ENCODE results near the gene CCN5.
"Not testable (repeated sequence)": the region's sequence is repeated elsewhere in the genome, so short reads cannot be mapped to it uniquely, and the experiment has no call there.

Gene CCN5

GRCh38 chr20:44714701-44715498 is at the start of gene CCN5:
Gene CCN5 (plus strand): TSS chr20:44715369. CDS start chr20:44715391, 22 bp downstream.
- DNase-seq, result no peak

DNA sequence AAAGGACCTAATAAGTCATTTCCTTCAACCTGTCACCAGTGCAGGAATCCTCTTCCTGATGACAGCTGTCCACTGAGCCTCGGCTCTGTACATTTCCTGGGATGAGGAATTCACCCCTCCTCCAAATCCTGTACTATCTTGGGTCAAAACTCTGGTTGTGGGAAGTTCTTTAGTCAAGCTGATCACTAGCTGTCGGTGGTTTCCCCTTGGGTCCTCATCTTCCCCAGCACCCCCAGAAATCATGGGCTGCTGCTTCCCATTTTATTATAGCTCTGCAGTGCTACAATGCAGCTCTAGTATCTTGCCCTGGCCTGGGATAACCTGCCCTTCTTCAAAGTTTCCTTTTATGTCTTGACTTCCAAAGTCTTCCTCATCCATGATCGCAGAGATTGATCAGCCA is 49.1 kb upstream of the CCN5 start:
- DNase-seq, result no peak

DNA sequence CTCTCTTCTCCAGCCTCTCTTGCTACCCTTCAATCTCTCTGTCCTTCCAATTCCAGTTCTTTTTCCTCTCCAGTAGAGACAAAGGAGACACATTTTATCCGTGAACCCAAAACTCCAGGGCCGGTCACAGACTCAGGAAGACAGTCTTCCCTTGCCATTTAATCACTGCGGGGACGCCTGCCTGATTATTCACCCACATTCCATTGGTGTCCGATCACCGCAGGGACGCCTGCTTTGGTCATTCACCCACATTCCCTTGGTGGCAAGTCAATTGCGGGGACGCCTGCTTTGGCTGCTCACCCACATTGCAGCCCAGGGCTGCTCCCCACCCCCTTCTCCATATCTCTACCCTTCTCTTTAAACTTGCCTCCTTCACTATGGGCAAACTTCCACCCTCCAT is 44.3 kb upstream of the CCN5 start:
- DNase-seq, result not testable (repeated sequence)

DNA sequence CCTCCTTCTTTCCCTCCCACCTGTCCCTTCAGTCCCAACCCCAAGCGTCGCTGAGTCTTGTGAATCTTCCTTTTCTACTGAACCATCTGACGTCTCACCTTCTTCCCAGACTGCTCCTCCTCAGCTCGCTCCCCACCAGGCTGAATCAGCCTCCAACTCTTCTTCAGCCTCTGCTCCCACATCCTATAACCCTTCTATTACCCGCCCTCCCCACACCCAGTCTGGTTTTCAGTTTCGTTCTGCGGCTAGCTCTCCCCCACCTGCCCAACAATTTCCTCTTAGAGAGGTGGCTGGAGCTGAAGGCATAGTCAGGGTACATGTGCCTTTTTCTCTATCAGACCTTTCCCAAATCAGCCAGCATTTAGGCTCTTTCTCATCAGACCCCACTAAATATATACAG is 43.6 kb upstream of the CCN5 start:
- not testable (repeated sequence) for DNase-seq

DNA sequence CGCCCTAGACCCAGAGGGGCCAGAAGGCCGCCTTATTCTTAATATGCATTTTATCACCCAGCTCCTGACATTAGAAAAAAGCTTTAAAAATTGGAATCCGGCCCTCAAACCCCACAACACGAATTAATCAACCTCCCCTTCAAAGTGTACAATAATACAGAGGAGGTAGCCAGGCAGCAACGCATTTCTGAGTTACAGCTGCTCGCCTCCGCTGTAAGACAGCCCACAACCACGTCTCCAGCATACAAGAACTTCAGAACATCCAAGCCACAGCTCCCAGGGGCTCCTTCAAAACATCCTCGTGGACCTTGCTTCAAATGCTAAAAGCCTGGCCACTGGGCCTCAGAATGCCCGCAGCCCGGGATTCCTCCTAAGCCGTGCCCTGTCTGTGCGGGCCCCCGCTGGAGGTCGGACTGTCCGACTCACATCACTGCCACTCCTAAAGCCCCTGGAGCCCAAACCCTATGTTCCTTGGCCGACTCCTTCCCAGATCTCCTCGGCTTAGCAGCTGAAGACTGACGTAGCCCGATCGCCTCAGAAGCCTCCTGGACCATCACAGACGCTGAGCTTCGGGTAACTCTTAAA is 42.8 kb upstream of the CCN5 start:
- not testable (repeated sequence) for DNase-seq

- DNase-seq, result peak; percentile 19
Observed at GRCh38 chr20:44678242-44678641, 36.9 kb upstream of the CCN5 start.

DNA sequence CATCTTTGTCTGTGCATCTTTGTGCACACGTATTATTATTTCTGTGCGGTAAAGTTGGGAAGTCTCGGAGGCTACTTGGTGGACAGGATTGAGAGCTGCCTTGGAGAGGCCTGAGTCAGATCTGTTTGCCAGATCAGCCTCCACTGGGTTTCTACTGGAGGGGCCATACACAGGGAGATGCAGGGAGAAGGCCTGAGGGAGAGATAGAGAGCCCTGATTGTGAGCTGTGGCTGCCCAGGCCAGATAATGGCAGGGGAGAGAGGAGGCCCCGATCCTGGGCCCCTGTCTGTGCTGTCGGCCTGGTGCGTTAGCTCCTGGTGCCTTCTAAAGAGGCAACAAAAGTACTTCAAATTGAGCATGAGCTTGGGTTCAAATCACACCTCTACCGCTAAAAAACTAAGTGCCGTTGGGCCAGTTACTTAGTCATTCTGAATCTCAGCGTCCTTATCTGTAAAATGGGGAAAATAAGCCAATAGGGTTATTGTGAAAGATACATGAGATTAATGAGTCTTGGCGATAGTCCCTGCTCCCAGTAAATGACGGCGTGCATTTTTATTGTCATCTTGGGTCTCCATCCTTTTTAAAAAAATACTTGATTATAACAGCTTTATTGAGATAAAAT is 36.1 kb upstream of the CCN5 start:
- DNase-seq, result no peak

DNA sequence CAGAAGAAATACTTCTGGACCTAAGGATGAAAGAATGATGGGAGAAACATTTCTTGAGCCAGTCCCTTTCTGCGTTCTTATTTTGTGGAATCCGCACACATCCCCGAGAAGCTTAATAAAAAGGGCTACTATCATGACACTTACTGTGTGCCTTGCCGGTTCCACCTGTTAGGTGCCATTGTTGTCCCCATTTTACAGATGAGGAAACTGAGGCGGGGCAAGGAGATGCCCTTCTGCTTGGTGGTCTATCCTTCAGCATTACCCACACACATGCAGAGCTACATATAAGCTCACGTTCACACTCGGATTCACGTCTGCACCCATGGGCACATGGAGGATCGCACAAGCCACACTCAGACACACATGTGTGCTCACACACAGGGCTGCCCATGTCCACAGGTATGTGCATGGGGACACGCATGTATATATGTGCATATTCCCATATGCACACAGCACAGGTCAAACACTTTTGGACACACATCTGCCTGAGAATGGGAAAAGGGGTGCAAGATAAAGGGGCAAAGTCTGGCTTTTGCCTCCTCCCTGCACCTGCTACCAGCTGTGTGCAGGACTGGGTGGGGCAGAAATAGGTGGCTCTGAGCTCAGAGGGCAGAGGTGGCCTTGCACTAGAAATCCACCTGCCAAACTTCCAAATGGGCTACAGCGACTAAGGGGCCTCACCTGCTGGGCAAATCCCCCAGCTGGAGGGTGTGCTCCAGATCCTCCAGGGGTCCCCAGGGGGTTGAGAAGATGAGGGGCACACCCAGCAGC is 33.2 kb upstream of the CCN5 start:
- no peak for DNase-seq

GRCh38 chr20:44683263-44684046 is 31.7 kb upstream of the CCN5 start:
- peak; percentile 78 for DNase-seq

GRCh38 chr20:44684047-44684967 is 30.9 kb upstream of the CCN5 start:
- no peak for DNase-seq

GRCh38 chr20:44686934-44687333 is 28.2 kb upstream of the CCN5 start:
- DNase-seq, result no peak

- DNase-seq, result no peak
Observed at GRCh38 chr20:44688053-44688625, 27.0 kb upstream of the CCN5 start.

DNA sequence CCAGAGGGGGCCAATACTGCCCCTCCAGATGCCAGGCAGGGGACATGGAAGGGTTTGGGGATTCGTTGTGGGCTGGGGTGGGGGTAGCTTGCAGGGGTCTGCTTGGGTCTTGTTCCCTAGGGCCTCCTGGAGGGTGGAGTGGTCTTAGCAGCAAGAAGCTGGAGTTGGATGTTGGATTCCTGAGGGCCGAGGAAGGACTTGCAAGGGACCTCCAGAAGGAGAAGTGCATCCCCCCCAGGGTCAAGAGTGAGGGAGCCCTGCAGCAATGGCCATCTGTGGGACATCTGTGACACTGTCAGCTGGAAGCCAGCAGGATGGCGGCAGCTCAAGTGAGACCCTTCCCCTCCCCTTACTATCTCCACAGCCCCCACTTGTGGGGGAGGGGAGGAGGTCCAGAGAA is 25.4 kb upstream of the CCN5 start:
- no peak for DNase-seq

DNA sequence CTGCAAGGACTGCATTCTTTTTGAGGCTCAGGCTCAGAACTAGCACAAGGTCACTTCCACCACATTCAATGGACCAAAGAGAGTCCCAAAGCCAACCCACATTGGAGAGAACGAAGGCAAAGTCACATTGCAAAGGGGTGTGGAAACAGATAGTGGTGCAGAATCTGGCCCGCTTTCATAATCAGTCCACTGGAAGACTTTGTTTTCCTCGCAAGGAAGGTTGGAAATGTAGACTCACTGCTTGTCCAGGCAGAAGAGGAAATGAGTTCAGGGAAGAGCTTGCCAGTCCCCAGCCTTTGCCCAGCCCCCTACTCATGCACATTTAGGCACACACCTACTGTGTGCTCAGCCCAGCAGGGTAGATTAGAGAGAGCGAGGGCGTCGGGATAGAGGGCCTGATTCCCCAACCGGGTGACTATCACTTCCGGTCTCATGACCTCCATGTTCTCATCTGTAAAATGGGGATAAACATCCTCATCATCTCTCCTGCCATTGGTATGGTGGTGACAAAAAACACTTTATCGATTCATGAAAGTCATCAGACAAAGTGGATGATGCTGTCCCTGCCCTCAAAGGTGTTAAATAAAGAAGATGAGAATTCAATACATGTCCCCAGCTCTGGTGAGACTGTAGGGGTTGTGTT is 24.3 kb upstream of the CCN5 start:
- no peak for DNase-seq

DNA sequence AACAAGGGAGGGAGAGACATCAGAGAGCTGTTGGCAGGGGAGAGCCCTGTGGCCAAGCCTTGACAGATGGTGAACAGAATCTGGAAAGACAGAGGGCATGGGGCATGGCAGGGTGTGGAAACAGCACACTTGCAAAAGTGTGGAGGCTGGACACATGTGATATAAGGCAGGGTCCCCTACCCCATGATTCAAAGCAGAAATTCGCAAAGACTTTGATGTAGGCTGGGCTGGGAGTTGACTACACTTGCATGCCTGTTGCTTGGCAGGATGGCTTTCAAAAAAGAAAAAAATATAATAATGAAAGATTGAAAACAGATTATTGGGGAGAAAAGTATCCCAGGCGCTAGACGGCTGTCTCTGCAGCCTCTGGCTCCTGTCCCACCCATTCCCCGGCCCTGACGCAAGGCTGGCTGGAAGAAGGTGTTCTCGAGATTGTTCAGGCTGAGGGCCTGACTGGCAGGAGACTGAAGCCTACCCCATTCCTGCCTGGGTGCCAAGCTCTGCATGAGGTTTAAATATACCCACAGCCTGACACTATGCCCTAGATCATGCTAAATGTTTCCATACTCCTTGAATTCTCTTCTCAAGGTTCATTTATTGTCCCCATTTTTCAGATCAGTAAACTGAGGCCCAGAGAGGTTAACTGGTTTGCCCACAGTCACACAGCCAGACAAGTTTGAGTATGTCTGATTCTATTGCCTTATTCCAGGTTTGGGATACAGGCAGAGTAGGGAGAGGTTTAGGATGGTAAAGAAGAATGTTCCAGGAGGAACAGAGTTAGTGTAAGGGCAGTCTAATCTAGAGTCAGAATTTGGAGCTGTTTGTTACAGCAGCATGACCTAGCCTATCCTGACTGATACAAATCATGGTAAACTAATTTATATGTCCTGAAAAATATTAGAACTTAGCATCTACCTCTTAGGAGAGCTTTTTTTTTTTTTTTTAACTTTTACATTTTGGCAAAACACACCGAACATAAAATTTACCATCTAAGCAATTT is 23.4 kb upstream of the CCN5 start:
- no peak for DNase-seq

GRCh38 chr20:44692932-44693480 is 22.2 kb upstream of the CCN5 start:
- DNase-seq, result no peak

DNA sequence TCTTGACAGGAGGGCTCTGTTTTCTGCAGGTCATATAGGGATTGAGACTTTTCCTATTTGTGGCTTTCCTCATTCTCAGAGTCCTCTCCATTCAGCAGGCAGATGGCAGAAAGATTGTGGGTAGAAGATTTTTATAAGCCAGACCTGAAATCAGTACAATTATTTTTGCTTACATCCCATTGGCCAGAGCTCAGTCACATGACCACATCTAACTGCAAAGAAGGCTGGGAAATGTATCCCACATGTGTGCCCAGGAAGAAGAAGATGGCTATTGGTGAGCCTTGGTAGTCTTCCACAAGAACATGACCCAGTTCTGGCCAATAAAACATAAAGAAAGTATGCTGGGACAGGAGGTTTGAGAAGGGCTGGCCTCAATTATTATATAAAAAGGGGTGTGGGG is 21.5 kb upstream of the CCN5 start:
- DNase-seq, result no peak

DNA sequence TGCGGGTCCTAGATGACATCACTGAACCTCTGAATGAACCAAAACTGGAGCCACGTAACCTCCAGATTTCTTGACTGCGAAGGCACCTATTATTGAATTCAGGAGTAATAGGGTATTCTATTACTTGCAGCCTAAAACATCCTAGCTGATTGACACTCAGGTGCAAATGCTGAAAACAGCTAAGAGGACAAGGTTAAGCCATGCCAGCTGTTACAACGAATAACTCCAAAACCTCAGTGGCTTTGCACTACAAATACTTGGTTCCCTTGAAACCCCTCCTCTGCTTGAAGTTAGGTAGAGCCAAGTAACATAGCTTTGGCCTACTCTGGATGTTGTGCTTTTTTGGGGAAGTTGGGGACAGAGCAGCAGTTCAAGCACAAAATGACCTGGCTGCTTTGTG is 21.0 kb upstream of the CCN5 start:
- no peak for DNase-seq

- no peak for DNase-seq
Observed at GRCh38 chr20:44695295-44695673, 19.9 kb upstream of the CCN5 start.

All from NCI-H510A treated with DMSO at 0.1 percent for 48 hours (cell line).